ELF-1 (cell line): ENCODE measurements around the gene GKAP1.
"Not testable (repeated sequence)": the region's sequence is repeated elsewhere in the genome, so short reads cannot be mapped to it uniquely, and the experiment has no call there.

ENCODE experiments used
- DNase-seq: peaks from one replicate; pipeline ENCODE4 v3.0.0-alpha.2; 2016; ENCODE audit warnings: low read depth, low spot score

GKAP1 gene

DNA sequence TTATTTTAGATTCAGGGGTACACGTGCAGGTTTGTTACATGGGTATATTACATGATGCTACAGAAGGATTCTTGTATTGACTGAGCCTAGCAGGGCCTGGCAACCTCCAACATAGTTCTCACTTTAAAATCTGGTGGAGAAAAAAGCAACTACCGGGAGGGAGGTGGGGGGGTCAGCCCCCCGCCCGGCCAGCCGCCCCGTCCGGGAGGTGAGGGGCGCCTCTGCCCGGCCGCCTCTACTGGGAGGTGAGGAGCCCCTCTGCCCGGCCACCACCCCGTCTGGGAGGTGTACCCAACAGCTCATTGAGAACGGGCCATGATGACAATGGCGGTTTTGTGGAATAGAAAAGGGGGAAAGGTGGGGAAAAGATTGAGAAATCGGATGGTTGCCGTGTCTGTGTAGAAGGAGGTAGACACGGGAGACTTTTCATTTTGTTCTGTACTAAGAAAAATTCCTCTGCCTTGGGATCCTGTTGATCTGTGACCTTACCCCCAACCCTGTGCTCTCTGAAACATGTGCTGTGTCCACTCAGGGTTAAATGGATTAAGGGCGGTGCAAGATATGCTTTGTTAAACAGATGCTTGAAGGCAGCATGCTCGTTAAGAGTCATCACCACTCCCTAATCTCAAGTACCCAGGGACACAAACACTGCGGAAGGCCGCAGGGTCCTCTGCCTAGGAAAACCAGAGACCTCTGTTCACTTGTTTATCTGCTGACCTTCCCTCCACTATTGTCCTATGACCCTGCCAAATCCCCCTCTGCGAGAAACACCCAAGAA is 88.8 kb downstream of the GKAP1 start:
- not testable (repeated sequence) for DNase-seq

DNA sequence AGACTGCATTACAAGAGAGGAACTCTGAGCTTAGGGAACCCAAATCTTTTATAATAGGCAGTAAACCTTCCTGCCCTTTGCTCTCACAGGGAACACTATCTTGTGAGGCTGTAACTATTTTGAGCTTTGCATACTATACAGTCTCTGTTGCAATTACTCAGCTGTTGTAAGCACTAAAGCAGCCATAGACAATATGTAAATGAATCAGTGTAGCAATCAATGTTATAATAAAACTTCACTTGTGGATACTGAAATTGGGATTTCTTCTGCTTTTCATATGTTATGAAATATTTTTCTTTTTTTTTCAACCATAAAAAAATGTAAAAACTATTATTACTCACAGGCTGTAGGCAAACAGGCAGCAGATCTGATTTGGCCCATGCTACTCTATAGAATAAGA is 93.1 kb downstream of the GKAP1 start:
- no peak for DNase-seq

DNA sequence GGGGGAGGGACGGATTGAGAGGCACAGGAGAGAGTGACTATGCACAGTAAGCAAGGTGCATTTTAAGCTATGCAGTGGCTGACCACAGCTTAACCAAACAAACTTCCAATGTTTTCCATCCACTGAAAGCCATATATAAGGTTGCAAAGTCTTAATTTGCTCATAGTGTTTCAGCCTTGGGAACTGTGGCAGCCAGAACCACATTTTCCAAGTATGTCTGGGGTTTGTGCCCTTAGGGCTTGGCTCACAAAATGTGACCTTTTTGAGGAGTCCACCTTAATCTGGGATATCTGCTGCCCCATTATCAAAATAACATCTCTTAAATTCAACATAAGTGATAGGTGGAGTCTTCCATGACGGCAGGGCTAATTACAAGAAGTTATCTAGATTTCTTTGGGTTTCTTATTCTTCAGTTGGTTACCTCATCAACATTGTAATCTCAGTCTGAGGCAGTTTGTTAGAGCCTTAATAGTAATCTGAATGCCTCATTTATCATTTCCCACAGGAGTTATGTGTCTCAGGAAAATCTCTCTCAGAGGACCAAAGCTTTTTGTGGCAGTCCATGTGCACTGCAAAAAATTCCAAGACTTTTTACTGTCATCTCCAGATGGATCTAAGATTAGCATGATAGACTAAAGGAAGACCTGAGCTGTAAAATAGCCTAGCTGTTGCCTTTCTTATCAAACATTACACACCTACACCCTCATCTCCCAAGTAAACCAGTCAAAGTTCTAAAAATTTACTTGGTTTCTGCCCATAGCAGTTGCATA is 94.7 kb downstream of the GKAP1 start:
- no peak for DNase-seq

DNA sequence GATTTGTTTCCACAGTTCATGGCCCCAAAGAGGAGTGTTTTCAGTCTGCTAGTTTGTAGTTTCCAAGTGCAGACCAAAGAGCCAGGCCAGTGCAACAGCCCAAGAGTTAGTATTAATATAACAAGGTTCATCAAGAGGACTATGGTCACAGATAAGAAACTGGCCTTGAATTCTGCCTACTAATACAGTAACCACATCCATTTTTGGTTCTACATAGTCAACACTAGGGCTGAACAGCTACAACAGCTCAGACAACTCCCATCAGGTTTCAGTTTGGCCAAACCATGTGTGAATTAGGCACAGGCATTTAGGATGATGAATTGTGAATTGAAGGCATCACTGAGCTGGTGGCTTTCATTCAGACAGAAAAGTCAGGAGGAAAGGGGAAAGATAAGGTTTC is 96.1 kb downstream of the GKAP1 start:
- DNase-seq: no peak

DNA sequence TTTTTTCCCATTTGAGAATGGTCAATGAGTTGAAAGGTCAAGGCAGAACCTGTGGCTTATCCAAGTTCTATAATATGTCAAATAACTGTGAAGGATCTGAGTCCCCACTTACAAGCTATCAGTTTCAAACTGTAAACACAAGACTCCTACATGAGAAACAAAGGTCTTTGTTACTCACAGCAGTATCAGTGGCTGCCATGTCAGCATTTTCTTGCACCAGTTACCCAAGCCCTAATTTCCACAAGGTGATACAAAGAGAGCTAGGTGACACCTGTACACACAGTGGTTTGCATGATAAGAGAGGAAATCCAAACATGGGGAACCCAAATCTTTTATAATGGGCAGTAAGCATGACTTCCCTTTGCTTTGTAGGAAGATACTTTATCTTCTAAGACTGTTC is 101.8 kb downstream of the GKAP1 start:
- no peak for DNase-seq

DNA sequence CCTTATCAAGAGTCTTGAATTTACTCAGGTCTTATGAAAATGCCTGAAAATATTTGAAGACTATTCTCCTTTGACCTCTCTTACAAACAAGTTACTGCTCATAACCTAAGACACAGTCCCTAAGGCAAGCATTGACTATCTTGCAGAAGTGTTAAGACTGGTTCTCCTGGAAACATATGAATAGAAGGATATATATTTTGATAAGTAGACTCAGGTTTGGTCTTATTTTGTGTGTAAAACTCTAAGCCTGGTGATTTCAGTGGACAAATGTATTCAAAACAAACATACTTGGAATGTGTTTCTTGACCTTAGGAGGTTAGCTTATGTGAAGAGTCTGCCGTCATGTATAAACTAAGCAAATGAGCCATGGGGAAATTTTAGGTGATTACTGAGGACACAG is 102.3 kb downstream of the GKAP1 start:
- DNase-seq: no peak

DNA sequence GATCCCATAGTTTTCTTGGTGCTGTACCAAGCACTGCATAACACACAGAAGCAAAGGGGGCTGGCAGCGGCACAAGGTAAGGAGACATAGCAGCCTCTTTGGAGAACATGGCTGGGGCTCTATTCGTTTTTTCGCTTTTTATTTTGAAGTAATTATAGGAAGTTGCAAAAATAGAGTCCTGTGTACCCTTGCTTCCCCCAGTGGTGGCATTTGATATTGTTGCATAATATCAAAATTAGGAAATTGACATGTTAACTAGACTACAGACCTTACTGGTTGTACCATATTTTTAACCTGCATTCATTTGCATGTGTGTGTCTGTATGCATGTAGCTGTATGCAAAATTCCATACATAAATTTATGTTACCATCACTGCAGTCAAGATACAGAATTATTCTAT is 103.2 kb downstream of the GKAP1 start:
- DNase-seq: no peak

DNA sequence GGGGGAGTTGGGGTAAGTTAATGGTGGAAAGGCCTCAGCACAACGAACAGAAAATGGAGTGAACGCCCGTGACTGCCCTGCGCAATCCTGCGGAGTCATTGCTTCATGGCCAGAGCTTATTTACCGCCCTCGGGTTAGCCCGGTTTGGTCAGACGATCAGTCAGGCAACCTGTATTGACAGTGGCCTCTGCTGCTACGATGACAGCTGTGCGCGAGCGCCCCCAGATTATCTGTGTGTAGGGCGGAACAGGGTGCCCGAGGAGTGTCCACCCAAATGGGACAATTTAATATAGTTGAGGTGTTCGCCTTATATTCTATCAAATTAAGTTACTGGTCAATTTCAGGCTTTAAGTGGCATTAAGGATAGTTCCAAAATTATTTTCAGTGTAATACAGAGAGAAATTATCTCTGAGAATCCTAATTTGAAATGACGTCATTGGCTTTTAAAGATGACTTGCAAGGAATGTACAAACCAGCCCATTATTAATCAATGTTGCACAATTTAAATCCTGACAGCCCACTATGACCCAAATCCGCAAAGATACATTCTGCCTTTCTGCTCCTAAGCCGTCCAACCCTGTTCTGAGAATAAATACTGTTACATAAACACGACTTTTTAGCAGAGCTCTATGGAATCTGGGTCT is 108.9 kb downstream of the GKAP1 start:
- no peak for DNase-seq

DNA sequence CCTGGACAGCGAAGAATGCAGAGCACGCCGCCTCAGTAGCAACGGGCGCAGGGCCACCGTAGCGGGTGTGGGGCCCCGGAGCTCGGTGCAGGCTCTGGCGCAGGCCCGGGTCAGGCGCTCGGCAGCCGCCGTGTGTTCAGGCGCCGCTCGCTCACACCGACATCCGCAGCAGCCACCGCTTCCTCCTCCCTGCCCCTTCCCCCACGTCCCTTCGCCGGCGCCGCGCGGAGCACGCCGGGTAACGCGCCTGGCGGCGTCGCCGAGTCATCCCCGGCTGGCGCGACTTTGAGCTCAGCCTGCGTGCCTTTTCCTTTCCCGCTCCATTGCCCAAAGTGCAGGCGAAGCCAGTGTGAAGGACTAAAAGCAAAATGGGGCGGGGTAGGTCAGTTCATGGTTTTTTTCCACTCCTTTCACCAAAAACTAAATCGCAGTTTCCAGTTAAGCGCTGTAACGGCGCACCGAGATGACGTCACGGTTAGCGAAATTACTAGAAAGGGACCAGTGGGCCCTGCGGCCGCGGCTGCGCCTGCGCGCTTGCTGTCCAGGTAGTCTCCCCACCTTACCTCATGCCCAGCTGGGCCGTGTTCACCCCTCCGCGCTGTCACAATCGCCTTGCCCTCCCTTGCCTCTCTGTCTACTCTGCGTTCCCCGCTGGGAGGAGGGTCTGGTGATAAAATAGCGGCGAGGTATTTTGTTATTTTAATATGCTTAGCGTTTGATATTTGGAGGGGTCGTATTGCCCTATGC is 109.6 kb downstream of the GKAP1 start, which contains the start of gene UBQLN1:
Gene UBQLN1, minus strand, starts transcription at position 191 of the 747 bp plus-strand sequence. CDS start 279 bp downstream, outside the sequence.
- DNase-seq: peak; percentile 93

DNA sequence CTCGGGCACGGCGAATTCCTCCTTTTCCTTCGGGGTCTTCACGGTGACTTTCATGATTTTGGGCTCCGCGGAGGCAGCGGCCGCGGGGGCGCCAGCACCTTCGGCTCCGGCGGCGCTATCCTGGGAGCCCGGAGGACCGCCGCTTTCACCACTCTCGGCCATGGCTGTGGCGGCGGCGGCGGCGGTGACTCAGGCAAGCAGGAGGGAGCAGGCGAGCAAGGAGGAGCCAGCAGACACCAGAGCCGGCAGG is 110.1 kb downstream of the GKAP1 start:
- no peak for DNase-seq

DNA sequence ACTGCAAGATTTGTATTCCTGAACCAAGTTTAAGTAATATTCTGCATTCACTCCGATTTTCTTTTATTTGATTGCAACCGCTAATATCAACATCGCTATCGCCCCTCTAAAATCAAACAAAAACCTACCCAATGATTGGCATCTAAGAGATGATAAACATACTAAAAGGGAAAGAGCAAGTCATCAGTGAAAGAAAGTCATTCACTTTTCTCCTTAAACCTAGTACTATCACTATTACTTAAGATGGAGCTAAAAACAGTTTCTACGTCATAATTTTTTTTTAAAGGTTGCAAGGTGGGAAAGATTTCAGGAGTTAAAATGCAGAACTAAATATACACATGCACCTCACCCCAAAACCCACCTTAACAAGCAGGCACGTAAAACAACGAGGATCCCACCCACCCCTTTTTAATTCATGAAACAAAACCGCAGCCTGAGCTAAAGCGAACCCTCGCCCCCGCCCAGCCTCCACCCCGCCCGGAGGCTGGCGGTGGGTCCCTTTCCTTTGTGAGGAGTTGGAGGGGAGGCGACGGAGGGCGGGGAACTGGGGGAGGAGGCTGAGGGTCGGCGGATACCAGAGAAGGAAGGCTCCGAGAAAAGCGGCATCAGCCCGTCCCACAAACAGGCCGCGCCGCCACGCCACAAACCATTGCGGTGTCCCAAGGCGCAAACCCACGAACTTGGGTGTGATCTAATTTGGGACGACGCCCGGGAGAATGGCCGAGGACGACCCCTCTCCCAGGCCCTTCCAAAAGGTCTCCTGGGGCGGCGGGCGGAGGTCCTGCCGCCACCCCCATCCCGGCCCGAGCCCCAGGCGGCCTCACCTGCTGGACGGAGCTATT is 110.7 kb downstream of the GKAP1 start:
- peak; percentile 88 for DNase-seq

DNA sequence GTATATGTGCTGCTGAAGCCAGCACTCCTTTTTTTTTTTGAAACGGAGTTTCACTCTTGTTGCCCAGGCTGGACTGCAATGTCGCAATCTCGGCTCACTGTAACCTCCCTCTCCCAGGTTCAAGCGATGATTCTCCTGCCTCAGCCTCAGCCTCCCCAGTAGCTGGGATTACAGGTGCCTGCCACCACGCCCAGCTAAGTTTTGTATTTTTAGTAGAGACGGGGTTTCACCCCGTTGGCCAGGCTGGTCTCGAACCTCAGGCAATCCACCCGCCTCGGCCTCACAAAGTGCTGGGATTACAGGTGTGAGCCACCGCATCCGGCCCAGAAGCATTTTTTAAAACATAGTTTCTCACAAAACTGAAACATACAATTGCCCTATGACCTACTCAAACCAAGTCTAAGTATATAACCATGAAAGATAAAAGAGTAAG is 112.3 kb downstream of the GKAP1 start:
- DNase-seq: not testable (repeated sequence)

DNA sequence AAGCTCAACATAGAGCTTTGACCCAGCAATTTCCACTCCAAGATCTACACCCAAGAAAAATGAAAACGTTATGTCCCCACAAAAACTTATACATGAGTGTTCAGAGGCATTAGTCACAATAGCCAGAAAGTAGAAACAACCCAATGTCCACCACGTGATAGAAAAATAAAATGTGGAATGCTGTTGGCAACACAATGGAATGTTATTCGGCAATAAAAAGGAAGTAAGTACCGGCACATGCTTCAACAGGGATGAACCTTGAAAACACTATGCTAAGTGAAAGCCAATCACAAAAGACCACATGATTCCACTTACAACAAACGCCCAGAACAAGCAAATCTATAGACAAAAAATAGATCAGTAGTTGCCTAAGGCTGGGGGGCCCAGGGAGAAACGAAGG is 115.8 kb downstream of the GKAP1 start:
- DNase-seq: no peak

DNA sequence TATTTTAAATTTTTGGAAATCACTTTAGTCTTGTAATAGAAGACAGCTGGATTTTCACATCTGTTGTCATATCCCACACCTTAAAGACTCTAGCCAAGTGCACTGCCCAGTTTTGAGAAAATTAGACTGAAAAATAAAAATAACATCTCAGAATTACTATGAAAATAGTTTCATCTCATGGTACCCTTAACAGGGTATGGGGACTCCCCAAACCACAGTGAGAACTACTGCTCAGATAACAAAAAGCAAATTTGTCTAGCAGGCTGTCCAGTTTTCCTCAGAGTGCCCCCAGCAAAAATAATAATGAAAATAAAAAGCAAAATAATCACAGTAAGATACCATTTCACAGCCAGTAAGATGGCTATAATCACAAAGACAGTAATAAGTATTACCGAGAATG is 116.3 kb downstream of the GKAP1 start:
- no peak for DNase-seq

DNA sequence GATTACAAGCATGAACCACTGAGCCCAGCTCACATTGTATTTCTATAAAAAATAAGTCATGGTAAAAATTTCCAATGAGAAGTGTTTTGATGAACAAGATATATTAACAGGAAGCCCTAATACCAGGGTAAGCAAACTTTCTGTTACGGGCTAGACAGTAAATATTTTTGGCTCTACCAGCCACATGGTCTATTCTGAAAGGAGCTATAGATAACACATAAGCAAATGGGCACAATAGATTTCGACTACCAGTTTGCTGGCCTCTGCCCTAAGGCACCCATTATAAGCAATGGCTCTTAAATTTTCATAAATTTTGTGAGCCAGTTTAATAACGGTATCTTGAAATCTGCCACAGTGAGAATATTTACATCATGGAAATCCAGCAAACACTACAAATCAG is 118.0 kb downstream of the GKAP1 start:
- no peak for DNase-seq

DNA sequence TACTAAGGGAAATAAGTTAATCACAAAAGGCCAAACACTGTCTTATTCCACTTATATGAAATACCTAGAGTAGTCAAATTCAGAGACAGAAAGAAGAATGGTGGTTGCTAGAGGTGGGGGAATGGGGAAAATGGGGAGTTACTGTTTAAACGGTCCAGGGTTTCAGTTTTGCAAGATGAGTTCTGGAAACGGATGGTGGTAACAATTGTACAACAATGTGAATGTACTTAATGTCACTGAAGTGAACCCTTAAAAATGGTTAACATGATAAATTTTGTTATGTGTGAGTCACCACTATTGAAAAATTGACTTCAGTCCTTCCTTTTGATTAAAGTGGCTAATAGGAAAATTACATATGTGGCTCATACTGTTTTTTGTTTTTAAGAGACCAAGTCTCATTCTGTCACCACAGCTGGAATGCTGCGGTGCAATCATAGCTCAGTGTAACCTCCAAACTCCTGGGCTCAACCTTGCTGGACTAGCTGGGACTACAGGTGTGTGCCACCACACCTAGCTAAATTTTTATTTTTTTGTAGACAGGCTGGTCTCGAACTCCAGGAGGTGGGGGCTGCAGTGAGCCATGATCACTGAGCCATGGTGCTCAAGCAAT is 118.5 kb downstream of the GKAP1 start:
- DNase-seq: no peak

DNA sequence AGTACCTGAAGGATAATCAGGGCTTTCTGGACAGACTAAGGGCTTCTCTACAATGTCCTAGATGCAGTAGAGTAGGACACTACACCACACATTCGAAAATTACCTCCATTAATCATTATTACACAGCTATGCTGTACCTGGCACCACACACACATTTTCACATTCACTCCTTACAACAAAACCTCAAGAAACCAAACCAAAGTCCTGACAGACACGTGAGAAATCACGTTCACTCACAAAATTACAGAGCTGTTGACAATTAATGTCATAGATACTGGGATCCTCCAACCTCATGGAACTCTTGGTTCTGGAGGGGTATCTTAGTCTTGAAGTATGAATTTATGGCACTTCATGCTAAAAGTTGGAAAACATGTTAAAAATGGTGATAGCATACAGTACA is 126.1 kb downstream of the GKAP1 start:
- no peak for DNase-seq
